GM19193 (cell line): ENCODE data around the gene RSU1.
A peak's percentile ranks its signal among the peaks of the same experiment; 100 is the strongest.

Source experiments
- POLR2A ChIP-seq: IDR thresholded peaks from 4 replicates; pipeline ENCODE4 v1.6.1; 2011; ENCODE audit not compliant: insufficient read depth, insufficient read length; ENCODE audit errors: extremely low read depth

RSU1 gene

DNA sequence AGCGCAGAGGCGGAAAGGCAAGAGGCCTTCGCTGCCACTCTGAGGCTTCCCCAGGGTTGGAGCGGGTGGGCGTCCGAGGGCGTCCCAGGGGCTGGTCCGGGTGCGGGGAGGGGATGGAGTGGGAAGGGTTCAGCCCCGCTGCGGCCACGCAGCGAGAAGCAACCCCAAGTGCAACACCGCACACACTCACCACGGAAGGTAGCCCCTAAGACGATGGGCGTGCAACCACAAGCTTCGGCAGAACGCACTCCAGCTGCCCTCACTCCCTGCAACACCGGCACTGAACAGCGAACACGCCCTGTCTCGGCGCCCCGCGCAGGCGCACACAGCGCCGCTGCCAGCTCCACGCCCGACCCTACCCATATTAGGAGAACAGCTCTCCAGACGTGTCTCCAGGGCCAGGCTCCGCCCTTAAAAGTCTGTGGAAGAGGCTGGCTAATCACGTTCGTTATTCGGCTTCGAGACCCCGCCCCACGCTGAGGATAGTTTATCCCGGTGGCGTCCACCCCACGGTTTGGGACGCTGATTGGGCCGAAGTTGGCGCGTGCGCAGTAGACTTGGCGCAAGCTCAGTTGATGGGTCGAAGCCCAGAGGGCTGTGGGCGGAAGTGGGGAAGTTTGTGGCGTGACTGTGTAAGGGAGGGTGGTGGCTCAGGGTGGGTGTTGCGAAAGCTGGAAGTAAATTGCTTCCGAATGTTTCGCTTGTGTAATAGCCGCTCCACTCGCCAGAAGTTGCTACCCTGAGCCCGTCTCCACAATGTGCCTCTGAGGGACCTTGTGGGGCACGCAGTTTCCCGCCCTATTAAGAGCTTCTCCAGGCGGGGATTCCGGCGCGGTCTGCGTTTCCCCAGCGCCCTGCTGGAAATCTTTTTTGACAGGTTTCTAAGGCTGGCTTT is at the start of gene RSU1:
Gene RSU1 (minus strand): TSS at position 300 of the 895 bp plus-strand sequence. CDS start 343 bp downstream, outside the sequence.
- peak; percentile 71 for TF ChIP-seq POLR2A

DNA sequence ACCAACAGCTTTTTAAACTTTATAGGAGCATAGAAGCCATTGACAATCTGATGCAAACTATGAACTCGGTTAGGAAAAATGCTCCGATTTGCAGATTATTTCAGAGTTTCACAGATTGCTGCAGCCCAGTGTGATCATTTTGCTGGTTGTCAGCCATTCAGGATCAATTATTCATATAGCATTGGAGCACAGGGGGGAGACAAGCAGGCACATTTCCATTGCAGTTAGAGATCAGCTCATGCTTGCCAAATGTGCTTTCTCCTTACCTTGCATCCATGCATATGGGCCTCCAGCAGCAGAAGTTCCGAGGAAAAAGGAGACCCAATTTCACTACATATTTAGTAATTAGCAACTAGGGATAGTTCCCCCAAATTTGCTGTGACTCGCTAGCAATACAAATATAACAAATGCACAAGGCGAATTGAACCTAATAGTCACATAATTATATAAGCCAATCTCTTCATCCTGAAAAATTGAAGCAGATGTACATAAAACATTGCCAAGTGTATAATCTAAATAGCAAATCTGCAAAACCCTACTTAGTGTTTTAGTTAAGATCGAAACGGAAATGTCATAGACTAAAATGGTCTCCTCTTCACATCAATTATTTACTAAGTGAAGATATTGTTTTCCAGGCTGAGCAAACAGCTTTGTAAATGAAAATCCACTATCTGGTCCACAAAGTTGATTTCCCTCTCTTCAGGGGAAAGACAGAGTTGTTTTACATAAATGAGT is 49.5 kb upstream of the RSU1 start:
- no peak for TF ChIP-seq POLR2A

DNA sequence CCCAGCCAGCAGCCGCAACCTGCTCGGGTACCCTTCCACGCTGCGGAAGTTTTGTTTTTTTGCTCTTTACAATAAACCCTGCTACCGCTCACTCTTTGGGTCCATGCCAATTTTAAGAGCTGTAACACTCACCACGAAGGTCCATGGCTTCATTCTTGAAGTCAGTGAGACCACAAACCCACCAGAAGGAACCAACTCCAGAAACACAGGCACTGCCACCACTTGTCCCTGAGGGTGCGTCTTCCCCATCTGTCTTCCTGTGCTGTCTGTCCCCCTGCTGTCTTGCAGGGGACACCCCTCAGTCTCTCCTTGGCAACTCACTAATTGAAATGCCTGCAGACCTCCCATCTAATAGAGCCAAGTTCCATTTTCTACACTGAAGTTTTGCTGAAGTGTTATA is 48.5 kb upstream of the RSU1 start:
- no peak for TF ChIP-seq POLR2A

DNA sequence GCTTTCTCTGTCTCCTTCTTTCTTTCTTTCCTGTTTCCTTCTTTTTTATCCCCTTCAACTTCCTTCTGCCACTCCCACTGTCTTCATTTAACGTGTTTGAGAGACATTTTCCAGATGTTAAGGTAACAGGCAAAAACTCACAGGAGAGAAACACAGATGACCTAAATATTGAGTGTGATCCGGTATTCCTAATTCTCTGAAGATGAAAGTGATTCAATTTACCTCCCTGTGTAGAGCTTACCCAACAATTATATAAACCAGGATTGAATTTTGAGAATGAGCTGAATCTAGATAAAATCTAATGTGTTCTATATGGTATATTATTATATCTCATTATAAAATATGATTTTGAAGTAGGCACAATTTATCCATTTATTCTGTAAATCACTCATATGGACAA is 46.5 kb upstream of the RSU1 start:
- no peak for TF ChIP-seq POLR2A

DNA sequence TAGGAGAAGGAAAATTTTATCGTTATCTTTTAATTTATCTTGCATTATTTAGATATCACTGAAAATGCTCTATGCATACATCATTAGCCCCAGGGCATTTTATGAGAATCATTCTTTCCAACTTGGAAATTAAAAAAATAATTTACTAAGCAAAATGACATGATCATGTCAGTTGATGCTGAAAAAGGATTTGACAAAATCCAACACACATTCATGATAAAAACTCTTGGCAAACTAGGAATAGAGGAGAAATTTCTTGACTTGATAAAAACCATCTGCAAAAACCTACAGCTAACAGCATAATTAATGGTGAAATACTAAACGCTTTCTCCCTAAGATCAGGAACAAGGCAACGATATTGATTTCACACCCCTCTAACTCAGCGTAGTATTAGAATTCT is 40.2 kb upstream of the RSU1 start:
- TF ChIP-seq POLR2A: no peak

DNA sequence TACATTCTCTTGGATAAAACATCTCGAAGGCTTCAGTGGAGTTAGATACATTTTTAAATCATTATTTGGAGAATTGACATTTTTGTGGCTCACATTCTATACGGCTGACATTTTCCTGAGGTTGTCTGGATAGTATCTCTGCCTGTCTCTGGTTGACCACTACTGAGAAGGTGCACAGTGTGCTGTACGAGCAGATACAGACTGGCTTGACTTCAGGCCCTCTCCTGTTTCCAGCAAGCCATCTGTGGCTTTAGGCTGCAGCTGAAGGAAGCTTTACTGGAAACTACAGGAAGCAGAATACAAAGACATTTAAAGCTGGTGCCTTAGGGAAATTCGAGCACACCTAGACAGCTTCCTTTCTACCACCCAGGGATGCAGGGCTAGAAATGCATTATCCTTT is 39.3 kb upstream of the RSU1 start:
- no peak for TF ChIP-seq POLR2A

DNA sequence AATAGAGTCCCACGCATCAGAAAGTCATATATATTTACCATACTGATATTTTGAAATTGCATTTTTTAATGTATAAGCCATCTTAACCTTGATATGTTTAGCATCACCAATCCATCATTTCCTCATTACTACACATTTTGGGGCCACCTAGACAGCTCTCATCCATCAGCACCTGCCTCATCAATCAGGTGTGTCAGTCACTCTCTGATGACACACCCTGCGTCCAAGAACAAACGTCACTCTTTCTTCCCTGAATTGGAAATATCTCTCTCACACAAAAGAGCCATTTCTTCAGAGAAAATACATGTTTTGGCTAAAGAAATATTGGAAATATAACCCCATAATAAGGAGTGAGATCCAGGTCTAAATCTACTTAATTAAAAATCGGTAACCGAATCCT is 38.9 kb upstream of the RSU1 start:
- no peak for TF ChIP-seq POLR2A

DNA sequence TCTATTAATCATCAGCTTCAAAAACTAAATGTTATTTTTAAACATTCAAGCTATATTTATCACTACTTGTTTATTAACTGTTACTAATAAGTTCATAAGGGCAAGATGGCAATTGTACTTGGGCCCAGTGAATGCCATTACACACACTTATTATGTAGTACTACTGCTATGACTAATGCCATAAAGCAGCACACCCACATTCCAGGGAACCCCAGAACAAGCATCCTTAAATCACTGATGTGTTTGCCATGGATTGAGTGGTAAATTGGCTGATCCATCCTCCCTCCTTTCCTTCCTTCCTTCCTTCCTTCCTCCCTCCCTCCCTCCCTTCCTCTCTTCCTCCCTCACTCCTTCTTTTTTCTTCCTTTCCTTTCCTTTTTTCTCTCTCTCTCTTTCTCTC is 37.4 kb upstream of the RSU1 start:
- no peak for TF ChIP-seq POLR2A

DNA sequence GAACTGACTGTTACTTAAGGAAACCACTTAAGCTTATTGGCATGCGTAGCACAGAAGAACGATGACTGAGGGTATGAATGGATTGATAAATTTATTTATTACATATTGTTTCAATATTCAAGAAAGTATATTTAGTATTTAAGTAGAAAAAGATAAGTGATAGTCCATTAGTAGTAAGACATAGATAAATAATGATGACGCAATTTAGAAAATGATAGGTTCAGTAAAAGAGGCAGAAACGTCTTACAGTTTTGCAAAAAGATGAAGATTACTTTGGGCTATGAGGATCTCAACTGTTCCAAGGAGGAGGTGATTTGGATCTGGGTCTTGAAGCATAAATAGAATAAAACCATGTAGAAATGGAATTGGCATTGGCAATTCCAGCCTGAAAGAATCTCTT is 36.6 kb upstream of the RSU1 start:
- TF ChIP-seq POLR2A: no peak

DNA sequence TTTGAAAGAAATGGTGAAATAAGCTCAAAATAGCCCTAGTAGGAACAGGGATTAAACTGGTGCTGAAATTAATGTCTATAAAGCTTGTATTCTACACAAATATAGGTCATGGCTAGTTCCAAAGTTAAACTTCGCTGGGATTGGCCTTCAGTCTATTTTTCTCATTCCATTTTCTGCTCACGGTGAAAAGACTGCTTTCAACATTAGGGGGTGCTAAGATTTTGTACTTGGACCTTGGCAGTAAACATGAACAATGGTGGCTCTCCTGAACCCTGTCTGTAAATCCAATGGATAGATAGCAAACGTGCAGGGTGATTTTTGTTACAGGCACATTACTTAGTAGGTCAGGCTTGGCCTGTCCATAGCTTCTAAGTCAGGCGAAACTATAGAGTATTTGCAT is 36.0 kb upstream of the RSU1 start:
- TF ChIP-seq POLR2A: no peak

DNA sequence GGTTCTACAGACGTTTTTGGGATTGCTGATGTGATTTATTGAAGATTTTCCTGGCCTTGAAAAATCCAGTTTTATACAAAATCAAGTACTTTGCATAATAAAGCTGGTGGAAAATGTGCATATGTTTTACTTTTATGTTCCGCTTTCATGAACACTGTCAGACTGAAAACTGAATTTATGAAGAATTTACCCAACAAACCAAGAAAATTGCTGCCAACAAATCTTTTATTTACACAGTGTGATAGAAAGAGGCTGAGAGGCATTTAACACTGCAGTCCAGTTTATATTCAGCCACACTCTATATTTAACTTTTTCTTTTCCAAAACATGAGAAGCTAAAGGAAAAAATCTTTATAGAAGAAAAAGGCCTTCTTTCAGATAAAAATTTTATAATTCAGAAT is 35.4 kb upstream of the RSU1 start:
- no peak for TF ChIP-seq POLR2A

DNA sequence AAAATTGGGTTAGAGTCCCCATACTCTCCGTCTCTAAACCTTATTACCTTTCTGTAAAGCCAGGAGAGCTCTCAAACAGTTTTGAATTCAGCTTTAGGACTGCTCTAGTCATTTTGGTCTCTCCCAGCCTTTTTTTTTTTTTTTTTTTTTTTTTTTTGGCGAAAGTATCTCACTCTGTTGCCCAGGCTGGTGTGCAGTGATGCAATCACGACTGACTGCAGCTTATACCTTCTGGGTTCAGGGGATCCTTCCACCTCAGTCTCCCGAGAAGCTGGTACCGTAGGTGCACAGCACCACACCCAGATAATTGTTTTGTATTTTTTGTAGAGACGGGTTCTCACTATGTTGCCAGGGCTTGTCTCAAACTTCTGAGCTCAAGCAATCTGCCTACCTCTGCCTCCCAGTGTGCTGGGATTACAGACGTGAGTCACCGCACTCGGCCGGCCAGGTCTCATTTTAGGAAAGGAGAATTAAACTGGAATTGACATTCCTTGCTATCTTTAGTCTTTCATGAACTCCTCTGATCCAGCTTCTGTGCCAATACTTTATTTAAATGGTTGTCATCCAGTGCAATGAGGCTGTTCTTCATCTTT is 31.4 kb upstream of the RSU1 start:
- TF ChIP-seq POLR2A: no peak

DNA sequence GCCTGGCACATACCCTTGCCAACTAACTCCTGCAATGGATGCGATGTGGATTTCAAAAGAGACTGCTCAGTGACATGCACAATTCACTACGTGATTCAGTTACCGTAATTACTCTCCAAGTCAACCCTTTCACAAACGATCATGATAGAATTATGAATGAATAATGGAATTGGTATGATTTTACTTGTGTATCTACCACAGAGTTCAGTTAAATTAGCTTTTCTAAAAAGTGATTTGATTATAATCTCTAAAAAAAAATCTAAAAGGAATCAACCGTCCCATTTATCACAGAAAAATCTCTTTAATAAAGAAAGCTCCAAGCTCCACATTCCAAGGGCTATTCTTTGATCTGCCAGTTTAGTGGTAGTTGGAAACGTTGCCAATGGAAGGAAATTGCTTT is 30.4 kb upstream of the RSU1 start:
- no peak for TF ChIP-seq POLR2A

DNA sequence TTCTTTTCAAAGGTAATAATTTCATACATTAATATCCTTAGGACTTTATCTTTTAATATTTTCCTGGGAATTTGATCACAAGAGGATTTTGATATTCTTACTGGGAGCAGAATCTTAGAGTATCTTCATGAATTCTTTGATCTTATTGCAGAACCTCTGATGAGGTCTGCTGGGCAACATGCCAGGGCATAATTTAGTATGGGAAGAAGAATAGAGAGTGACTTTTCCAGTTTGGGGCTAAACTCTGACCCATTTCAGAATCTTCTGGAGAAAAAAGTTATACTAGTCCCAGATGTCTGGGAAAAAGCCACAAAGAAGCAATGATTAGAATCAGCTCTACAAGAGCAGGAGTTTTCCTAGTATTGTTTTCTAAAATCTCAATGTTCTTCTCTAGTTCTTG is 28.0 kb upstream of the RSU1 start:
- no peak for TF ChIP-seq POLR2A

DNA sequence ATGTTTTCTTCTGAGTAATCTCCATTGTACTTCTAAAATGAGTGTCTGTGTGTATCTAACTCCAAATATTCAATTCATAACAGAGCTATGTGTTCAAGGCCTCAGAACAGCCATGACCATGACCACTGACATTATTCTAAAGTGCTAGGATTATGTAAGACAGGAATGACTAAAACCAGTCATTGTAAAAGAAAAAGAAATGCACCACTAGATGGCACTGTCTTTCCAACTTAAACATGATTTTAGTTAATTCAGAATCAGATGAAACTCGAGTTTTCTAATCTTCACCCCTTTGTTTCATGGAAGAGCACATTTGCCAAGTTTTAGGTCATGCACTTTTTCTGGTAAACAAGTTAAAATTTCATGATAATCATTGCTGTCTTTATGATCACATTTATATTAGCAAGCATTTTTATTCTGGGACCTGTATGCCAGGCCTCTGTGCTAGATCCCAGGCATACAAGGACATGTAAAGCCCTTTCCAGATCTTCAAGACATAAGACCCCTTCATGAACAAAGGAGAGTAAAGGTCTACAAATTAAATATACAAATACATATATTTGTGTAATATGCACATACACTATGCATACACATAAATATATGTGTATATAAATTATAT is 26.1 kb upstream of the RSU1 start:
- no peak for TF ChIP-seq POLR2A
